ENCODE measurements around the gene STPG3.
"Not testable (repeated sequence)": the region's sequence is repeated elsewhere in the genome, so short reads cannot be mapped to it uniquely, and the experiment has no call there.

Gene STPG3

DNA sequence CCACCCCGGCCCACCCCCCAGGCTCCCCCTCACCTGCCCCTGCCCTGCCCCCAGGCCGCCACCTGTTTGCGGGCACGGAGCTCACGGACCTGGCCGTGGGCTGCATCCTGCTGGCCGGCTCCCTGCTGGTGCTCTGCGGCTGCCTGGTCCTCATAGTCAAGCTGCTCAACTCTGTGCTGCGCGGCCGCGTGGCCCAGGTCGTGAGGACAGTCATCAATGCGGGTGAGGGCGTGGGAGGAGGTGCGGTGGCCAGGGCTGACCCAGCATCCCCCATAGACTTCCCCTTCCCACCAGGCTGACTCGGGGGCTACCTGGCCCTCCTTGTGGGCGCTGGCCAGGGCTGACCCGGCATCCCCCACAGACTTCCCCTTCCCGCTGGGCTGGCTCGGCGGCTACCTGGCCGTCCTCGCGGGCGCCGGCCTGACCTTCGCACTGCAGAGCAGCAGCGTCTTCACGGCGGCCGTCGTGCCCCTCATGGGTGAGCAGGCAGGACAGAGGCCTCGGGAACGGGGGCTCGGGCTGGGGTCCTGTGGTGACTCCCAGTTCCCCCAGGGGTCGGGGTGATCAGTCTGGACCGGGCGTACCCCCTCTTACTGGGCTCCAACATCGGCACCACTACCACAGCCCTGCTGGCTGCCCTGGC lies 16.9 kb upstream of the STPG3 start:
- no peak for DNase-seq

DNA sequence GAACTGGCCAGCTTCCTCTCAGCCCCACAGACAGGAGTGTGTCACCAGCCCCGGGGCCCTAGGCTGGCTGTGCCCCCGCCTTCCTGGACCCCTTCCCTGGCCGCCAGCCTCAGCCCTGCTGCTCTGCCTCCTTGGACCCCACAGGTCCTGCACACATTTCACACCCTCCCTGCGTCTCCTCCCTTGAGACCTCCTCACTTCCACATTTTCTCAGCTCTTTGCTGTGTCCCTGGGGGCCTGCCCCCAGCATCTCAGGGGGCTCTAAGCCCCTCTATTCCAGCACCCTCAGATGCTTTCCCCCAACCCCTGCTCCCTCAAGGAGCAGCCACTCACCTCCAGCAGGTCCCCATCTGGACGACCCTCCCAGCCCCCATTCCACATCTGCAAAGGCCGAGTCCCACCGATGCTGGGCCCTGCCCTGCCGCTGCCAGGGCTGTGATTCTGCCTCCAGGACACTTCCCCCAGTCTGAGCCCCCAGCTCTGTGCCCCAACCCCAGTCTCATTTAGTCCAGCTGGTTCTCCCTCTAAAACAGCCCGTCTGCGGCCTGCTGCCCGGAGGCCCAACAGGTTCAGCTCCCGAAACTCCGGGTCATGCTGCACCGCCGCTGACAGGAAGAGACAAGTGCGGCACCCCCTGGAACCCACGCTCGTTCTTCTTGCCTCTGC lies 16.2 kb upstream of the STPG3 start:
- no peak for DNase-seq

DNA sequence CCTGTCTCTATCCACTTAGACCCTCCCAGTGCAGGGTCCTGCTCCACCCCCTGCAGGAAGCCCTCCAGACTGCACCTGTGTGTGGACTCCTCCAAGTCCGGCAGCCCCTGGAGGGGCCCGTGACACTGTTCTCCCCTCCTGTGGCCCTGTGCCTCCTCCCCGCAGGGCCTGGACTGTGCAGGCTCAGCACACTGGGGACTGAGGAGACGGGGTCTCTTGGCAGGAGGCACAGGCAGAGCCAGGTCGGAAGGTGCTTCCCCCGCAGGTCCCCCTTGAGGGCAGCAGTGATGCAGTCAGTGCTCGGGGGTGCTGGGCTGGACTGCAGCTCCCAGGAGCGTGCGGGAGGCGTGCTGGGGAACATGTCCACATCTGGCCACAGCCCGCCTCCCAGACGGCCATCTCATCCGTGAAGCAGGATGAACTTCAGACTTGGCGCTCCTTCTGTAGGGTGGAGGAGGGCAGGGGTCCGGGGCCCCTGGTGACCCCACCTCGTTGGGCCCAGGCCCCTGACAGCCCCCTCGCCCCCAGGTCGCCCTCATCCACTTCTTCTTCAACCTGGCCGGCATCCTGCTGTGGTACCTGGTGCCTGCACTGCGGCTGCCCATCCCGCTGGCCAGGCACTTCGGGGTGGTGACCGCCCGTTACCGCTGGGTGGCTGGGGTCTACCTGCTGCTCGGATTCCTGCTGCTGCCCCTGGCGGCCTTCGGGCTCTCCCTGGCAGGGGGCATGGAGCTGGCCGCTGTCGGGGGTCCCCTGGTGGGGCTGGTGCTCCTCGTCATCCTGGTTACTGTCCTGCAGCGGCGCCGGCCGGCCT lies 15.5 kb upstream of the STPG3 start:
- no peak for DNase-seq

GRCh38 chr9:137236238-137236935 lies 14.7 kb upstream of the STPG3 start:
- DNase-seq: peak; percentile 83

DNA sequence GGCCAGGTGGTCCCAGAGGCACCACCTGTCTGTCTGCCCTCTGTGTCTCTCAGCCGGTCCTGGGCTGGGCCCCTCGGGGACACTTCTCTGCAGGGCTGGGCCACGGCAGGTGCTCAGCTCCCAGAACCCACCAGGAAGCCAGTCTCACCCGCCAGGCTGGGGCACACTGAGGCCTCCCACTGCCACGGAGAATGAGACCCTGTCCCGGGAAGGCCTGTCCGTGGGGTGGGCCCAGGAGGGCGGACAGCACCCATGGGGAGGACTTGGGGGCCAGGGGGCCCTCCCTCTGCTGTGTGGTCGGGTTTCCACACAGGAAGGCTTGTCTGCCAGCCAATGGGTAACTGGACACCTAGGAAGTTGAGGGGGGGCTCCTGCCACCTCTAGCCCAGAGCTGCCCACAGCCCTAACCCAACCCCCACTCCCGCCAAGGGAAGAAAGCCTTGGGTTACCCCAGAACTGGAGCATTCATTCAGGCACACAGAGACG lies 14.1 kb upstream of the STPG3 start:
- no peak for DNase-seq

DNA sequence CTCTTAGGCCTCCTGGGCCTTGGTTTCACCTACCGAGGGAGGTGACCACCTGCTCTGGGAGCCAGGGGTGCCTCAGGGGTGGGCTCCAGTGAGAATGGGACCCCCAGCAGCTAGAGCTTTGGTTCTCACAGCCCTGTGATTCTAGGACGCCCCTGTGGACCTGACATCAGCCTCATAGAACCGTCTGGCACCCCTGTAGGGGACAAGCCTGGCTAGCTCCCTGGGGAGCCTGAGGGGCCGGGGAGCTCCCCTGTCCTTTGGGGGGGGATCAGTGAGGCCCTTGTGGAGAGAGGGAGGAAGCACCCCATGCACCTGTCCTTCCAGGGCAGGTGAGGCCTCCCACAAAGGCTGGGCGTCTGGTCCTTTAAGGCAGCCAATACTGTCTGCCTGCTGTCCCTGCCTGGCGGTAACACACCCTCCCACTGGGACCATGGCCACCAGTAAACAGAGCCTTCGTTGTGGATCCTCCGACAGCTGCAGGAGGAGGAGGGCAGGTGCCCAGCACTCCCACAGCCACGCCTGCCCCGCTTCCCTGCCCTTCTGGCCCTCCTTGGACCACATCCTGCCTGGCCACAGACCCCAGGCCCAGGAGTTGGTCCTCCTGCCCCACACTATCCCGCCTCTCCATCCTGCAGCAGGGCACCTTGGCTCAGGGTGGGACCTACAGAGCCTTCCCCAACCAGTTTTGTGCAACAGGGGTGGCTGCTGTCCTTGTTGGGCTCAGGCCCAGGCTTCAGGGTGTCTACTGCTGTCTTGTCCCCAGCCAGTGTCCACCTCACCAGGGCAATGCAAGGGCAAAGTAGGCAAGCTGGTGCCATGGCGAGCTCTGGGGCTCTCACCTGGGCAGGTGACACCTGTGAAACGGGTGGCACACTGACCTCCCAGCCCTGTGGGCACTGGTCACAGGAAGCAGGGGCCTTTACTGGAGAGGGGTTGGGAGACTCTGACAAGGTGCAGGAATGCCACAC lies 13.0 kb upstream of the STPG3 start:
- DNase-seq: no peak

GRCh38 chr9:137239541-137240200 lies 11.4 kb upstream of the STPG3 start:
- not testable (repeated sequence) for DNase-seq

DNA sequence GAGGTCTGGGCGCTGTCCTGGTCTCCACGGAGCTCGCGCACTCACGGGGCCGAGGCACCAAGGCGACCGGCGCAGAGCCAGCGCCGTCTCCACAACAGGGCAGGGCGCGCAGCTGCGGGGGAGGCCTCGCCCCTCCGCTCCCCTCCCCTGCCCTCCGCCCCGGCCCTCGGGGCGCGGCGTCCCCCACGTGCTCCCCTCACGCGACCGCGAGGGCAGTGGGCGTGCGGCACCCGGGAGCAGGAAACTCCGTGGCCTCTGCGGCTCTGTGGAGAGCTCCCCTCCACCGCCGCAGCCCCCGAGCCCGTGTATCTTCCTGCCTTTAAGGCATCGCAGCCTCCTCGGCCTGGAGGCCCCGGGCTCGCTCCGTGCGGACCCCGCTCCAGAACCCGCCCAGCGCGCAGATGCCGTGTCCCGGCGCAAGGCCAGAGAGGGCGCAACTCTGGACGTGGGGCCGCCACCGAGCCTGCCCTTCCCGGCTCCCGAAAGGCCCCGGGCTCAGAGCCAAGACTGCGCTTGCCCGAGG lies 10.7 kb upstream of the STPG3 start:
- peak; percentile 78 for DNase-seq

GRCh38 chr9:137240841-137241489 lies 10.1 kb upstream of the STPG3 start, which contains the start of gene TUBB4B:
Gene TUBB4B (plus strand): TSS chr9:137241287. CDS start chr9:137241361, 74 bp downstream.
- peak; percentile 99 for DNase-seq

DNA sequence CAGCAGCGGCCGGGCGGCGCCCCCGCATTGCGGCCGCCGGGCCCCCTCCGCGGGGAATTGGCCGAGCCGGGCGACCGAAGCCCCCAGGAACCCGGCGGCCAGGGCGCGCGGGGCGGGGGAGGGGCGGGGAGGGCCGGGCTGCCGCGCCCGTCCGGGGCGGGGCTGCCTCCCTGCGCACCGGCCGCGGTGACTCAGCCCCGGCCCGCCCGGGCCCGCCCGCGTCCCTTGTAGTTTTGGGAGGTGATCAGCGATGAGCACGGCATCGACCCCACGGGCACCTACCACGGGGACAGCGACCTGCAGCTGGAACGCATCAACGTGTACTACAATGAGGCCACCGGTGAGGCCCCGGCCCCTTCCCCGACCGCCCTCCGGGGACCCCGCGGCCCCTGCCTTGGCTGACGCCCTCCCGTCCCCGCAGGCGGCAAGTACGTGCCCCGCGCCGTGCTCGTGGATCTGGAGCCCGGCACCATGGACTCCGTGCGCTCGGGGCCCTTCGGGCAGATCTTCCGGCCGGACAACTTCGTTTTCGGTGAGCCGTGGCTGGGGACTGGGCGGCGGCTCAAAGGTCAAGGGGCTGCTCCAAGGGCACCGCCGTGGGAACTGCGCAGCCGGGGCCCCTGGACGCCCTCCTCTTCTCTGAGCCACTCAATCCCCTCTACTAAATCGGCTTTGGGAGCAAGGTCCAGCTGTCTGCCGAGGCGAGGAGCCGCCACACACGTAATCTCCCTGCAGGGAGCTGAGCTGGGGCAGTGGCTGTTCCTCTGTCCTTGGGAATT lies 9.4 kb upstream of the STPG3 start:
- DNase-seq: peak; percentile 55

DNA sequence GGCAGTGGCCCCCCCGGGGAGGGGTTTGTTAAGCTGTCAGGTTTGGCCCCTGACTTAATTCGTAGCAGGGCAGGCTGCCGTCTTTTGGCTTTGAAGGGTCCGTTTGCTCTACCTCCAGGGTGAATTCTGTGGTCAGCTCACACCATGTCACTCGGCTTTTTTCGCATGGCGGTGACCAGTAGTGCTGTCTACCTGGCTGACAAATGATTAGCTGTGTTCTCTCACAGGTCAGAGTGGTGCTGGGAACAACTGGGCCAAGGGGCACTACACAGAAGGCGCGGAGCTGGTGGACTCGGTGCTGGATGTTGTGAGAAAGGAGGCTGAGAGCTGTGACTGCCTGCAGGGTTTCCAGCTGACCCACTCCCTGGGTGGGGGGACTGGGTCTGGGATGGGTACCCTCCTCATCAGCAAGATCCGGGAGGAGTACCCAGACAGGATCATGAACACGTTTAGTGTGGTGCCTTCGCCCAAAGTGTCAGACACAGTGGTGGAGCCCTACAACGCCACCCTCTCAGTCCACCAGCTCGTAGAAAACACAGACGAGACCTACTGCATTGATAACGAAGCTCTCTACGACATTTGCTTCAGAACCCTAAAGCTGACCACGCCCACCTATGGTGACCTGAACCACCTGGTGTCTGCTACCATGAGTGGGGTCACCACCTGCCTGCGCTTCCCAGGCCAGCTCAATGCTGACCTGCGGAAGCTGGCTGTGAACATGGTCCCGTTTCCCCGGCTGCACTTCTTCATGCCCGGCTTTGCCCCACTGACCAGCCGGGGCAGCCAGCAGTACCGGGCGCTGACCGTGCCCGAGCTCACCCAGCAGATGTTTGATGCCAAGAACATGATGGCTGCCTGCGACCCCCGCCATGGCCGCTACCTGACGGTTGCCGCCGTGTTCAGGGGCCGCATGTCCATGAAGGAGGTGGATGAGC lies 8.6 kb upstream of the STPG3 start:
- DNase-seq: no peak

DNA sequence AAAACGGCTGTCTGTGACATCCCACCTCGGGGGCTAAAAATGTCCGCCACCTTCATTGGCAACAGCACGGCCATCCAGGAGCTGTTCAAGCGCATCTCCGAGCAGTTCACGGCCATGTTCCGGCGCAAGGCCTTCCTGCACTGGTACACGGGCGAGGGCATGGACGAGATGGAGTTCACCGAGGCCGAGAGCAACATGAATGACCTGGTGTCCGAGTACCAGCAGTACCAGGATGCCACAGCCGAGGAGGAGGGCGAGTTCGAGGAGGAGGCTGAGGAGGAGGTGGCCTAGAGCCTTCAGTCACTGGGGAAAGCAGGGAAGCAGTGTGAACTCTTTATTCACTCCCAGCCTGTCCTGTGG lies 7.8 kb upstream of the STPG3 start:
- DNase-seq: not testable (repeated sequence)

GRCh38 chr9:137243626-137244485 lies 7.2 kb upstream of the STPG3 start:
- DNase-seq: no peak

DNA sequence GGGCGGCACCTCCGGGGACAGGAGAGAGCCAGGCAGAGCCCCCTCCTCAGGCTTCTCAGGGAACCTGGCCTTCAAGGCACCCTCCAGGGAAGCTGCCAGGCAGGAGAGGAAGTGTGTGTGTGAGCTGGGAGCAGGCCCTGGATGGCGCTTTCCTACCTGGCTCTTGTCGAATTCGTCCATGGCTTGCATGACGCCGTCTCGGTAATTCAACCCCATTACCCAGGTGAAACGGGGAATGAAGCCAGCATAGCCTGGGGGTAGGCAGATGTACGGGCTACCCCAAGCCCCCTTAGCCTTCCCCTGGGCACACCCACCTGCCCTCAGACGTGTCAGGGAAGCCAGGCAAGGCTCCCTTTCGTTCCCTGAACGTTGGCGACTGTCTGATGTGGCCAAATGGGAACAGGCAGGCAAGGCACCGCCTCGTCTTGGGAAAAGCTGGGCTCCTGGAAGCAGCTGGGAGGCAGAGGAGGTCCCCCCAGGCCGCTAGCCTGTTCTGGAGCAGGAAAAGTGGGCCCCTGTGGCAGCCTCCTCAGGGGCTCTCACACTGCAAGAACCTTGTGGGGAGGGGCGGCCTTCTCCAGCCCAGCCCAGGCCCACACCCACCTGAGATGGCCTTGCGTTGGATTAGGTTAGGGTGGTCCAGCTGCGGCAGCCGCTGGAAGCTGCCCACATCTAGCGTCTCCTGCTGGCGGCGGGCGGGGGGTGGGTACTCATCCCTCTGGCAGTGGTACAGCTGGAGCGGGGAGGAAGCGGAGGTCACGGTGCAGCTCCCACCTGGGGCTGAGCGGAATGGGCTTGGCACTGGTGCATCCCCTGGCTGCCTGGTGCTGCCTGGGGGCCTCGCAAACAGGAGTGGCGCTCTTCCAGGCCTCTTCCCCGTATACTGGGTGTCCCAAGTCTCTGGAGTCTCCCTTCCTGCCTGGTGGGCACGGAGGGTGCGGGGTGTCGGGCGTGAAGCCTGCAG lies 6.3 kb upstream of the STPG3 start:
- no peak for DNase-seq

- no peak for DNase-seq
Measured at GRCh38 chr9:137245450-137246421, 5.3 kb upstream of the STPG3 start.

Measured in central memory CD4-positive, alpha-beta T cell (primary cell).